ENCODE data around the gene ZNF430. TPM values are rescaled to one million over a fixed set of nuclear protein-coding genes. Genes with fewer than 3 reads are reported as not detected.

ZNF430 gene
- total and polyA plus RNA-seq, 2 of the 8 experiments (the other 6 are each of a cell fraction or from before 2014, with no cell fraction given): 4.1 to 16.1 TPM

DNA sequence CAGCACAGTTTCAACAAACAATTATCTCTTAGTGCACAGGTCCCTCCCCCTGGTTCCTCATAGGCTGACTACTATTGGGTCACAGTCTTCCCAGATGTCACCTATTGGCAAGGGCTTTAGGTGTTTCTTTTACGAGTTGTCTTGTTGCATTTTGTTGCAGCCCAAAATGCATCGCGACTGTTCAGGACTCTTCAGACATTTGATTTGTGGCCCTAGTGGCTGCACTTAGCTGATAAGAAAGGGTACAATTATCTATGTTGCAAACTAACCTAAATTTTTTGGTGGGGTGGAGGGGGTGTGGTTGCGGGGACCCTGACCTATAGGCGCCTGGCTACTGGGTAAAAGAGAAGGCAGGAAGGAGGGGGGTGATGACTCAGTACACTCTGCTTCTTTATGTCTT, 32.4 kb downstream of the ZNF430 start:
- Histone ChIP-seq H3K27me3 (replicated peaks in 1 of 4; ENCODE audit: control insufficient read depth in 3 of 4, extremely low read depth in 1 of 4, insufficient read depth in 3 of 4, low read length in 3 of 4) (no peaks in the 10 kb centered on the region), H3K79me2 (ENCODE audit: control insufficient read depth in 1 of 2, insufficient read depth in 2 of 2, low read length in 2 of 2) (no peaks in the 10 kb centered on the region), H3K23ac (ENCODE audit: insufficient read length) (no peak overlapping the region), H3K4me3 (ENCODE audit: extremely low read depth in 1 of 4, insufficient read depth in 2 of 4, low read depth in 3 of 4, low read length in 4 of 4) (no peak overlapping the region), H3K18ac (ENCODE audit: extremely low read depth, low read length) (no peak overlapping the region), H2BK12ac (ENCODE audit: low read depth, low read length) (no peak overlapping the region), H3K4me1 (replicated peaks in 1 of 4; ENCODE audit: control insufficient read depth in 3 of 4, insufficient read depth in 4 of 4, low read length in 3 of 4) (no peaks in the 10 kb centered on the region), H4K20me1 (replicated peaks in 1 of 2; ENCODE audit: control insufficient read depth in 1 of 2, insufficient read depth in 2 of 2, low read length in 2 of 2) (no peaks in the 10 kb centered on the region), H4K5ac (ENCODE audit: insufficient read length, low read depth, low read length) (no peak overlapping the region), H2BK5ac (ENCODE audit: low read depth, low read length) (no peak overlapping the region), H2AFZ (ENCODE audit: low read length) (no peak overlapping the region), H3K56ac (replicated peaks; ENCODE audit: insufficient read length, low read depth, low read length) (no peak overlapping the region), H3K4me2 (ENCODE audit: insufficient read depth in 1 of 2, low read depth in 2 of 2, low read length in 2 of 2) (no peak overlapping the region), H2BK20ac (ENCODE audit: low read length) (no peak overlapping the region), H3K9me3 (ENCODE audit: insufficient read depth in 2 of 2, low read depth in 1 of 2, low read length in 1 of 2) (peaks cover 0 to 7% of the 10 kb centered on the region in 2 experiments; a peak in 2 of 4 replicates), H3K27ac (ENCODE audit: low read depth, low read length) (no peak overlapping the region), H3K79me1 (ENCODE audit: low read depth, low read length) (no peaks in the 10 kb centered on the region), H3K4ac (replicated peaks; ENCODE audit: insufficient read length, low read depth, low read length) (no peak overlapping the region), H3K9ac (replicated peaks in 1 of 4; ENCODE audit: extremely low read depth in 1 of 4, low read depth in 3 of 4, low read length in 3 of 4) (no peak overlapping the region), H4K8ac (ENCODE audit: extremely low read depth, insufficient read depth, low read length) (no peak overlapping the region), H2BK15ac (ENCODE audit: low read length) (no peak overlapping the region), H3K36me3 (ENCODE audit: control insufficient read depth in 2 of 4, insufficient read depth in 4 of 4, low read length in 3 of 4) (peaks cover 0 to 33% (median 8%) of the 10 kb centered on the region in 4 experiments; a peak in 5 of 8 replicates), H2BK120ac (replicated peaks; ENCODE audit: low read depth, low read length) (no peak overlapping the region), H2AK5ac (ENCODE audit: low read depth, low read length) (no peak overlapping the region), H3K14ac (ENCODE audit: insufficient read length) (no peak overlapping the region), H3K23me2 (ENCODE audit: low read depth, low read length) (no peaks in the 10 kb centered on the region), H4K91ac (replicated peaks; ENCODE audit: insufficient read length, low read length) (no peak overlapping the region)
- POLR2A ChIA-PET (ENCODE audit: partially characterized antibody): no interaction called here
- FAIRE-seq (no peak), DNase-seq (ENCODE audit: low read depth in 1 of 2, low spot score in 2 of 2) (no peak)
- TF ChIP-seq, protein P1, sequence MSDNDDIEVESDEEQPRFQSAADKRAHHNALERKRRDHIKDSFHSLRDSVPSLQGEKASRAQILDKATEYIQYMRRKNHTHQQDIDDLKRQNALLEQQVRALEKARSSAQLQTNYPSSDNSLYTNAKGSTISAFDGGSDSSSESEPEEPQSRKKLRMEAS (IDR thresholded peaks at IDR 0.05): no peak
- TF ChIP-seq CREB1 (IDR thresholded peaks at IDR 0.05) (no peak), GTF2F1 (IDR thresholded peaks at IDR 0.05; ENCODE audit: borderline replicate concordance, low read depth, low read length) (no peak), CTCF (IDR thresholded peaks at IDR 0.05; ENCODE audit: control extremely low read depth in 1 of 3, insufficient read depth in 1 of 3, low read depth in 1 of 3, low read length in 3 of 3) (no peak), NANOG (IDR thresholded peaks at IDR 0.05; ENCODE audit: insufficient read depth, low read depth, low read length, poor library complexity, severe bottlenecking) (no peak), RBBP5 (IDR thresholded peaks at IDR 0.05; ENCODE audit: borderline replicate concordance, low read depth, low read length) (no peak)
- CTCF ChIA-PET (ENCODE audit: partially characterized antibody): no interaction called here
- 91% methylated on average over 5 of the region's 5 CpGs; no CpG with 5 or more reads in 1 of the 2 experiments for WGBS, 2 experiments (ENCODE audit: extremely low coverage in 1 of 2, insufficient coverage in 1 of 2, insufficient read length in 1 of 2, insufficient replicate concordance in 2 of 2, low coverage in 1 of 2, low lambda C conversion rate in 2 of 2, missing lambda C conversion rate in 1 of 2)
